Measurements from ENCODE around the gene SLC38A10. TPM values are rescaled to one million over a fixed set of nuclear protein-coding genes. Genes with fewer than 3 reads are reported as not detected.

Gene SLC38A10
- total and polyA plus RNA-seq, 2 of the 4 experiments (the other 2 are of a cell fraction), result 12.7 to 46.7 TPM

DNA sequence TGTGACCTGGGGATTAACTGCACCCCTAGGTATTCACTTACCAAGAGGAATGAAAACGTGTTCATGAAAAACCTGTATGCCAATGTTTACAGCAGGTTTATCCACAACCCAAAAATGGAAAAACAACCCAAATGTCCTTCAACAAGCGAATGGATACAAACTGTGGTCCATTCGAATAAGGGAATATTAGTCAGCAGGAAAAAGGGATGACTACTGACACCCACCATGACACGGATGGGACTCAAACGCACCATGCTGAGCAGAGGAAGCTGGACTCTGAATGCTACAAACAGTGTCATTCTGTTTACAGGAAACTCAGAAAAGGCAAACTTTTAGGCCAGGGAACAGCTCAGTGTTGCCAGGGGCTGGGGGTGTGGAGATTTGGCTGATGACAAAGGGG is 4.9 kb downstream of the SLC38A10 start:
- Histone ChIP-seq H3K23ac (ENCODE audit: low read depth, low read length) (no peak overlapping the region), H2AFZ (replicated peaks; ENCODE audit: low read length, poor library complexity) (no peak overlapping the region), H3K27me3 (ENCODE audit: control insufficient read depth, insufficient read depth, low read length) (no peaks in the 10 kb centered on the region), H3K9me3 (ENCODE audit: control insufficient read depth, insufficient read depth, low read length) (no peaks in the 10 kb centered on the region), H2BK120ac (ENCODE audit: low read depth, low read length) (no peak overlapping the region), H3K56ac (ENCODE audit: extremely low read depth, insufficient read depth, low read length) (no peak overlapping the region), H3K36me3 (ENCODE audit: control insufficient read depth, insufficient read depth, low read length) (peaks cover 30% of the 10 kb centered on the region), H3K4me2 (ENCODE audit: low read depth, low read length) (no peak overlapping the region), H3K14ac (replicated peaks; ENCODE audit: low read depth, low read length) (no peak overlapping the region), H3K4ac (ENCODE audit: low read depth, low read length) (no peak overlapping the region), H2AK5ac (ENCODE audit: low read depth, low read length) (no peak overlapping the region), H4K91ac (ENCODE audit: insufficient read depth, low read depth, low read length) (no peak overlapping the region), H4K20me1 (ENCODE audit: insufficient read depth, low read length) (peaks cover 29% of the 10 kb centered on the region), H2BK15ac (ENCODE audit: low read depth, low read length) (no peak overlapping the region), H2BK5ac (ENCODE audit: low read depth, low read length, poor library complexity, severe bottlenecking) (no peak overlapping the region), H3K18ac (ENCODE audit: low read depth, low read length) (no peak overlapping the region), H3K27ac (ENCODE audit: insufficient read depth, low read length) (no peak overlapping the region), H3K9ac (ENCODE audit: low read depth, low read length) (no peak overlapping the region), H3K4me1 (ENCODE audit: control insufficient read depth, insufficient read depth, low read length) (peaks cover 3% of the 10 kb centered on the region; the same call in 1 of the 2 replicates), H3K79me1 (ENCODE audit: low read depth in 1 of 2, low read length in 2 of 2) (peaks cover 14 to 79% of the 10 kb centered on the region in 2 experiments), H2AK9ac (replicated peaks; ENCODE audit: low read depth, low read length, poor library complexity) (no peak overlapping the region), H4K5ac (ENCODE audit: low read depth, low read length) (no peak overlapping the region), H4K8ac (ENCODE audit: low read depth in 2 of 2, low read length in 2 of 2) (no peak overlapping the region), H3K4me3 (ENCODE audit: insufficient read depth, low read depth, low read length) (no peak overlapping the region), H2BK20ac (ENCODE audit: low read depth, low read length) (no peak overlapping the region), H3K9me1 (ENCODE audit: insufficient read depth, low read length) (no peaks in the 10 kb centered on the region; the same call in 1 of the 2 replicates)
- ATAC-seq (ENCODE audit: low read depth), result no peak
- in situ Hi-C loops (cut with MboI; ENCODE audit: low sequenced_read_pairs) (no loop called here), dilution Hi-C loops (cut with HindIII; ENCODE audit: low sequenced_read_pairs, unreplicated experiment) (no loop called here), intact Hi-C loops (cut with micrococcal nuclease) (no loop called here)
- DNase-seq, result no peak
- WGBS, 2 experiments (ENCODE audit: extremely low coverage in 2 of 2, insufficient read length in 1 of 2), result no CpG with 5 or more reads among the region's 5 CpGs
- ChIA-PET CTCF (no interaction called here), POLR2A (ENCODE audit: unreplicated experiment) (no interaction called here)
- TF ChIP-seq SMC3 (IDR thresholded peaks at IDR 0.05; ENCODE audit: low read depth, low read length), result no peak
- TF ChIP-seq RCOR1 (IDR thresholded peaks at IDR 0.05; ENCODE audit: insufficient replicate concordance, low read length), result no peak
- no peak for TF ChIP-seq RFX5 (IDR thresholded peaks at IDR 0.05; ENCODE audit: low read depth, low read length)
- no peak for TF ChIP-seq CEBPB (IDR thresholded peaks at IDR 0.05; ENCODE audit: low read depth, low read length)
- no peak for TF ChIP-seq CHD1 (IDR thresholded peaks at IDR 0.05; ENCODE audit: low read depth, low read length)
- TF ChIP-seq, protein P1, sequence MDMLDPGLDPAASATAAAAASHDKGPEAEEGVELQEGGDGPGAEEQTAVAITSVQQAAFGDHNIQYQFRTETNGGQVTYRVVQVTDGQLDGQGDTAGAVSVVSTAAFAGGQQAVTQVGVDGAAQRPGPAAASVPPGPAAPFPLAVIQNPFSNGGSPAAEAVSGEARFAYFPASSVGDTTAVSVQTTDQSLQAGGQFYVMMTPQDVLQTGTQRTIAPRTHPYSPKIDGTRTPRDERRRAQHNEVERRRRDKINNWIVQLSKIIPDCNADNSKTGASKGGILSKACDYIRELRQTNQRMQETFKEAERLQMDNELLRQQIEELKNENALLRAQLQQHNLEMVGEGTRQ (IDR thresholded peaks at IDR 0.05; ENCODE audit: low read depth, low read length), result no peak
- no peak for TF ChIP-seq POLR2A (IDR thresholded peaks at IDR 0.05; ENCODE audit: low read depth, low read length)
- no peak for TF ChIP-seq RAD21 (IDR thresholded peaks at IDR 0.05; ENCODE audit: low read length)
- no peak for TF ChIP-seq BHLHE40 (IDR thresholded peaks at IDR 0.05; ENCODE audit: low read depth, low read length)
- TF ChIP-seq NFE2L2 (IDR thresholded peaks at IDR 0.05; ENCODE audit: low read depth, low read length), result no peak
- TF ChIP-seq MAFK (IDR thresholded peaks at IDR 0.05; ENCODE audit: low read depth, low read length), result no peak
- no peak for TF ChIP-seq FOS (IDR thresholded peaks at IDR 0.05; ENCODE audit: low read depth, low read length)
- TF ChIP-seq, protein P2, sequence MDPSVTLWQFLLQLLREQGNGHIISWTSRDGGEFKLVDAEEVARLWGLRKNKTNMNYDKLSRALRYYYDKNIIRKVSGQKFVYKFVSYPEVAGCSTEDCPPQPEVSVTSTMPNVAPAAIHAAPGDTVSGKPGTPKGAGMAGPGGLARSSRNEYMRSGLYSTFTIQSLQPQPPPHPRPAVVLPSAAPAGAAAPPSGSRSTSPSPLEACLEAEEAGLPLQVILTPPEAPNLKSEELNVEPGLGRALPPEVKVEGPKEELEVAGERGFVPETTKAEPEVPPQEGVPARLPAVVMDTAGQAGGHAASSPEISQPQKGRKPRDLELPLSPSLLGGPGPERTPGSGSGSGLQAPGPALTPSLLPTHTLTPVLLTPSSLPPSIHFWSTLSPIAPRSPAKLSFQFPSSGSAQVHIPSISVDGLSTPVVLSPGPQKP (IDR thresholded peaks at IDR 0.05; ENCODE audit: borderline replicate concordance, low read depth, low read length), result no peak
- TF ChIP-seq, protein P3, sequence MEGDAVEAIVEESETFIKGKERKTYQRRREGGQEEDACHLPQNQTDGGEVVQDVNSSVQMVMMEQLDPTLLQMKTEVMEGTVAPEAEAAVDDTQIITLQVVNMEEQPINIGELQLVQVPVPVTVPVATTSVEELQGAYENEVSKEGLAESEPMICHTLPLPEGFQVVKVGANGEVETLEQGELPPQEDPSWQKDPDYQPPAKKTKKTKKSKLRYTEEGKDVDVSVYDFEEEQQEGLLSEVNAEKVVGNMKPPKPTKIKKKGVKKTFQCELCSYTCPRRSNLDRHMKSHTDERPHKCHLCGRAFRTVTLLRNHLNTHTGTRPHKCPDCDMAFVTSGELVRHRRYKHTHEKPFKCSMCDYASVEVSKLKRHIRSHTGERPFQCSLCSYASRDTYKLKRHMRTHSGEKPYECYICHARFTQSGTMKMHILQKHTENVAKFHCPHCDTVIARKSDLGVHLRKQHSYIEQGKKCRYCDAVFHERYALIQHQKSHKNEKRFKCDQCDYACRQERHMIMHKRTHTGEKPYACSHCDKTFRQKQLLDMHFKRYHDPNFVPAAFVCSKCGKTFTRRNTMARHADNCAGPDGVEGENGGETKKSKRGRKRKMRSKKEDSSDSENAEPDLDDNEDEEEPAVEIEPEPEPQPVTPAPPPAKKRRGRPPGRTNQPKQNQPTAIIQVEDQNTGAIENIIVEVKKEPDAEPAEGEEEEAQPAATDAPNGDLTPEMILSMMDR (conservative IDR thresholded peaks at IDR 0.05; ENCODE audit: low read depth, low read length), result no peak
- no peak for TF ChIP-seq MAZ (IDR thresholded peaks at IDR 0.05; ENCODE audit: borderline replicate concordance, low read depth, low read length)
- no peak for TF ChIP-seq MXI1 (IDR thresholded peaks at IDR 0.05; ENCODE audit: borderline replicate concordance, low read depth, low read length)
- no TSS peak for BruUV-seq (replicated peaks)

Data from IMR-90 (cell line).